GM19193 (cell line): ENCODE measurements around the gene INSIG1.

ENCODE experiments used
- POLR2A ChIP-seq: IDR thresholded peaks from 4 replicates; pipeline ENCODE4 v1.6.1; 2011; ENCODE audit not compliant: insufficient read depth, insufficient read length; ENCODE audit errors: extremely low read depth

The INSIG1 gene

DNA sequence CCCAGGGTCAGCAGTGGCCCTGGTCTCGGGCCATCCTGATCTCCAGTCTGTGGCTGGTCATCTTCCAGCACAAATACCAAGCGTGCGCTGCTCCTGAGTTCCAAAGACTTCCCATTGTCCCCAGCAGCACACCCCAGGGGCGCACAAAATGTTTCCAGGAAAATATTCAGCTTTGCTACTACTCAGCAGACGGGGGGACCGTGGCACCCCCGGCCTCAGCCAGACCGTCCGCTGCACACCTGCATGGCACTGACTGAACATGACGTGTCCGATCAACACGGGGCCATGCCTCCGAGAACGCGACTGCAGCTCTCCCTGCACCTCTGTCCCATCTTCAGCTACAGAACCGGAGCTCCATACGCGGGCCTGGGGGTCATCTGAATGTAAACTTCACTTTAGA is 9.6 kb upstream of the INSIG1 start:
- no peak for TF ChIP-seq POLR2A

- no peak for TF ChIP-seq POLR2A
Measured at GRCh38 chr7:155289107-155289506, 8.6 kb upstream of the INSIG1 start.

- TF ChIP-seq POLR2A, result no peak
Measured at GRCh38 chr7:155289949-155290501, 7.7 kb upstream of the INSIG1 start.

DNA sequence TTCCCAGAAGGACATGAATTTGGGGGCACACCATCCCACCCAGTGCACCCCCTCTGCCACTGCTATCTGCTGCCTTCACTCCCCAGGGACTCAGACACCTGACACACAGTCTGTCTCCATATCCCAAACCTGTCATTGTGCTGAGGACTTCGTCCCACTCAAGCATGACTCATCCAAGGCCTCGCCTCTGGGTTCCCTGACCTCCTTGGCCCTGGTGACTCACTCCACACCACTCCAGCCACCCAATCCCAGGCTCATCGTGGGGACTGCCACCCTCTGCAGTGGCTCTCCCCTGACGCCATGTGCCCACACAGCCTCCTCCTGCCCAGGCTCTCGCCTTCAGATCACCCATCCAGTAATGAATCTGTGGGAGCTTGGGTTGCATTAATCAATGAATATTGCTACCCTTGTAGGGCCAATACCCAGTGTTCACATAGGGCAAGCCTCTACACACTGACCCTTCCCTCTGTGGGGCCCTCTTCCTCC is 6.6 kb upstream of the INSIG1 start:
- TF ChIP-seq POLR2A, result no peak

DNA sequence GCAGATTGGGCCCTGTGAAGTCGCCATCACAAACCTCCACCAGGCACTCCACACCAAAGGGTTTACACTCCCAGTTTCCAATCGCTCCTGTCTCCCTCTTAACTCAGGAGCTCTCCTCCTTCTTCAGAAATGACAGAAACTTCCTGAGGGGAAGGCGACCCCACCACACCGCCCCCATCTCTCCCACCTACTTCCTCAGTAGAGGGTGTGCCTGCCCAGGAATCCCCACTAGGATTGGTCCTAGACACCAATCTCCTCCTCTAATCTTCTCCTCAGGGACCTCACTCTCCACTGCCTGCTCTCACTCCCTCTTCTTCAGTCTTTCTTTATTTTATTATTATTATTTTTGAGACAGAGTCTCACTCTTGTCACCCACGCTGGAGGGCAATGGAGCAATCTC is 5.9 kb upstream of the INSIG1 start:
- no peak for TF ChIP-seq POLR2A

DNA sequence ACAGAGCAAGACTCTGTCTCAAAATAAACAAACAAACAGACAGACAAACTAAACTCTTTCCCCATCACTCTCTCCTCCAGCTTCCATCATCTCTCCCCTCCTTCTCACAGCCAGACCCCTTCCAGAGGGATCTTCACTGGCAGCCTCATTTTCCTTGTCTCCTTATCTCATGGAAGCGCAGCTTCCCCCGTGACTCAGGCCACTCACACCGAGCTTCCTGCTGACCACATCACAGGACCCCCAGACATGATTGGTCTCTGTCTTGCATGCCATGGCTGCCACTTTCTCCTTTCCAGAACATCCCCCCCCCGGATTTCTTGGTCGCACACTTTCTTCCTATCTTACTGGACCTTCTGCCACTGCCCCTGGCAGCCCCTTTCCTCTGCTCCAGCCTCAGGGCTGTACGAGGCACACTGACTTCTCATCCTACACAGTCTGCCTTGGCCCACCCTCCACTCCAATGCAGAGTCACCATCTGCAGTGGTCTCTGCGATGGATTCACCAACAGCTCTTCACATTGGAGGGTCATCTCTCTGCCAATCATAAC is 4.9 kb upstream of the INSIG1 start:
- TF ChIP-seq POLR2A, result no peak

DNA sequence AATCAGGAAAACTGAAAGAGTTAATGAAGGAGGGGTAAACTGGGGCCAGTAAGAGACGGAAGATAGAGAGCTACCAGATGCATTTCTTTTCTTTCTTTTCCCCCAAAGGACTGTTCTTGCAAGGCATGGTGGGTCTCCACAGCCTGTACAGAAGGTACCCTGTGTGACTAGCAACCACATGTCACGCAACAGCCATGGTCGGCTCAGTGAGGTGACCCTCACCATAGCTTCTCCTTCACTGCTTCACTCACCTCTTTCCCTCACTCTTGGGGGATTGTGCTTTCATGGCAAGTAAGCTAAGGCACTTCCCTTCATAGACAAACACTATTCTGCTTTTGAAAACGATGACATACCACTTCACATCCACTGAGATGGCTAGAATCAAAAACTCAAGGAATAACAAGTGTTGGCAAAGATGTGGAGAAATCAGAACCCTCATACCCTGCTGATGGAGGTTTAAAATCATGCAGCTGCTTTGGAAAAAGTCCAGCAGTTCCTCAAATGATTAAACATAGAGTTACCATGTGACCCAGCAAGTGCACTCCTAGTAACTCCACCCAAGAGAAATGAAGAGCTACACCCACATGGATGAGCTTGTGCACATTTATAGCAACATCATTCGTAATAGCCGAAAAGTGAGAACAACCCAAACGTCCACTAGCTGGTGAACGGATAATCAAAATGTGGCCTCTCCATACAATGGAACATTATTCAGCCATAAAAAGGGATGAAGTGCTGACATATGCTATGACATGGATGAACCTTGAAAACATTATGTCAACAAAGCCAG is 3.8 kb upstream of the INSIG1 start:
- TF ChIP-seq POLR2A, result no peak

DNA sequence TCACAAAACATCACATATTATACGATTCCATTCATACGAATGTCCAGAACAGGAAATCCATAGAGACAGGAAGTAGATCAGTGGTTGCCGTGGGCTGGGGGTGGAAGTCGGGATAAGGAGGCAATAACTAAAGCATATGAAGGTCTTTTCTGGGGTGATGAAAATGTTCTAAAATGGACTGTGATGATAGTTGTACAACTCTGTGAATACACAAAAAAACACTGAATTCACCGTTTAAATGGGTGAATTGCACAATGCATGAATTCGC is 3.2 kb upstream of the INSIG1 start:
- no peak for TF ChIP-seq POLR2A

DNA sequence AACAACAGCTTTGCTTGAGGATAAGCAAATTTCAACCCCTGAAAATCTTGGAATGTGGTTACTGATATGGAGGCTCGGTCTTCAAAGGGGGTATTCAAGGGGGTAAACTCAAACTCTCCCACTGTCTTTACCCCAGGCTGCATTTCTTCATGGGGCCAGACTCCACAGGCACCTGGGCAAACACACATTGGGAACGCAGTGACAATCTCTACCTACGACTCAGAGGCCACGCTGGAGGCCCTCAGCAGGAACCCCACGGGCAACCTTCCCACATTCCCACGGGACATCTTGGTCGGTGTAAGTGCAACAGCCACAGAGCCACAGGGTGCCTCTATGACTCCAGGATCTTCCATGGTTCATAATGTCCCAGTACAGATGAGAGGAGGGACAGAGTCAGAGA is 2.2 kb upstream of the INSIG1 start:
- TF ChIP-seq POLR2A, result no peak

- TF ChIP-seq POLR2A, result no peak
Measured at GRCh38 chr7:155296006-155296787, 1.5 kb upstream of the INSIG1 start.

DNA sequence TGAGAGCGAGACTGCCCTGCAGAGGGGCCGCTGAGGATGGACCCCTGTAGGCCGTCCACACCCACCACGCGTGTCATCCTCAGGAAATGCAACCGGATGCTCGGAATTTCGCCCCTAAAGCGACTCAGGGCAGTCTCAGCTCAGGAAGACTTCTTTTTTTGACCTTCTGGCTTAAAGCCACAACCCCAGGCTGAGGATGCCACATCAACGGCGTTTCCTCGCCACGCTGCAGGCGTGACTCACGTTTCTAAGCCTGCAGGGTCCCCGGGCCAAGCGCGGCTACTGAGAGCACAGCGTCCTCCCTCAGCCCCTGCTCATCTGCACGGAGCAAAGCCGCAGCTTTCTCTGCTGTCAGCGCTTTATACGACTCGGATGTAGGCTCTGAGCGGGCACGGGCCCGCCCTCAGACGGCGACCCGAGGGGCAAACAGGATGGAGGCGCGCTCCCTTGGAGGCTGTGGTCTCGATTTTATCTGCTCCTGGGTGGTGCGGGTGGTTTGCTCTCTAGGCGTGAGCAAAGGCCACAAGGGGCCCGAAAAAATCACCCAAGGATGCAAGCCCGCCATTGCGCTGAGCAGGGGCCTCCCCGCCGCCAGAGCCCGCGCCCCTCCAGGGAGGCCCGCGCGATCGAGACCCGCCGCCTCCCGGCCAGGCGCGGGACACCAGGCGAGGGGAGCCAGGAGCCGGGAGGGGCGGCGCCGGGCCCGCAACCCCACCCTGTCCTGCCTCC is 726 bp upstream of the INSIG1 start:
- no peak for TF ChIP-seq POLR2A

DNA sequence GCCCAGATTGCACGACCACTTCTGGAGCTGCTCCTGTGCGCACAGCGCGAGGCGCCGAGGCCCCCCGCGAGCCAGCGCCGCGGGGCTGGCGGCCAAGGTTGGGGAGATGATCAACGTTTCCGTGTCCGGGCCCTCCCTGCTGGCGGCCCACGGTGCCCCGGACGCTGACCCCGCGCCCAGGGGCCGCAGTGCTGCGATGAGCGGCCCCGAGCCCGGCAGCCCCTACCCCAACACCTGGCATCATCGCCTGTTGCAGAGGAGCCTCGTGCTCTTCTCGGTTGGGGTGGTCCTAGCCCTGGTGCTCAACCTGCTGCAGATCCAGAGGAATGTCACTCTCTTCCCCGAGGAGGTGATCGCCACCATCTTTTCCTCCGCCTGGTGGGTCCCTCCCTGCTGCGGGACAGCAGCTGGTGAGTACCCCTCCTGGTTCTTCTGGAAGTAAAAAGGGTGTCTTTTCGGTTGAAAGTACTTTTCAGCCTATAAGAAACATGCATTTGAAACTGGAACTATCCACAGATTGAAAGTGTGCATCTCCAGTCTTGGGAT is 683 bp downstream of the INSIG1 start:
- no peak for TF ChIP-seq POLR2A

GRCh38 chr7:155298834-155299534 is 1.3 kb downstream of the INSIG1 start:
- TF ChIP-seq POLR2A, result peak; percentile 87
